Naive thymus-derived CD4-positive, alpha-beta T cell (primary cell): ENCODE measurements around the gene JAK2. TPM values are rescaled to one million over a fixed set of nuclear protein-coding genes. Genes with fewer than 3 reads are reported as not detected.

Experiments used
- ATAC-seq: fragments of 150-1000 bp; cut with Tn5 transposase; 2 replicates; pipeline ENCODE4 v1.10.0; 2021; ENCODE audit warnings: mild to moderate bottlenecking, moderate library complexity
- CTCF ChIA-PET: fragments of 350-600 bp; sonication (Branson Sonifier 250); formaldehyde crosslinking; loops from one replicate; lab custom pipeline; 2021; ENCODE audit warnings: antibody characterized with exemption; lab: Charles Lee
- POLR2A ChIA-PET: fragments of 350-600 bp; sonication (Branson Sonifier 250); formaldehyde crosslinking; loops from one replicate; lab custom pipeline; 2021; ENCODE audit warnings: antibody characterized with exemption, inconsistent platforms; lab: Charles Lee
- DNase-seq, 9 donors: peaks; one replicate each; pipeline versions ENCODE4 v3.0.0 to v3.0.0-alpha.2; 2020 to 2022; ENCODE audit warnings: mixed read lengths in 1 of 9
- H3K27ac ChIP-seq: one replicate; pipeline ENCODE4 v1.7.0; 2013; ENCODE audit warnings: mild to moderate bottlenecking, low read depth, low read length, moderate library complexity
- H3K27me3 ChIP-seq, 2 donors: one replicate each; pipeline ENCODE4 v1.7.0; 2013; ENCODE audit warnings: low read length in 2 of 2, mild to moderate bottlenecking in 2 of 2, moderate library complexity in 2 of 2; ENCODE audit not compliant: control insufficient read depth in 2 of 2, insufficient read depth in 2 of 2
- H3K36me3 ChIP-seq, 3 experiments: 1 replicate in 2 of 3; 2 replicates in 1 of 3; pipeline ENCODE4 v1.7.0; 2013; ENCODE audit warnings: low read length in 3 of 3, mild to moderate bottlenecking in 3 of 3, moderate library complexity in 1 of 3; ENCODE audit not compliant: insufficient read depth in 3 of 3, control insufficient read depth in 2 of 3
- H3K4me1 ChIP-seq, 2 donors: one replicate each; pipeline ENCODE4 v1.7.0; 2013; ENCODE audit warnings: low read length in 2 of 2, mild to moderate bottlenecking in 2 of 2, moderate library complexity in 1 of 2; ENCODE audit not compliant: control insufficient read depth in 2 of 2, insufficient read depth in 2 of 2
- H3K4me3 ChIP-seq: 2 replicates; pipeline ENCODE4 v1.7.0; 2013; ENCODE audit warnings: mild to moderate bottlenecking, low read length
- H3K9me3 ChIP-seq, 3 experiments: 1 replicate in 2 of 3; 2 replicates in 1 of 3; pipeline ENCODE4 v1.7.0; 2013; ENCODE audit warnings: low read length in 3 of 3; ENCODE audit not compliant: control insufficient read depth in 2 of 3
- H3K27ac Mint-ChIP-seq, 9 donors: one replicate each; pipeline ENCODE4 v1.8.0; 2020 to 2022; ENCODE audit warnings: mixed read lengths in 9 of 9, mild to moderate bottlenecking in 8 of 9, moderate library complexity in 5 of 9, inconsistent platforms in 2 of 9
- H3K27me3 Mint-ChIP-seq, 5 donors: one replicate each; pipeline ENCODE4 v1.8.0; 2021 to 2022; ENCODE audit warnings: mixed read lengths in 5 of 5, mild to moderate bottlenecking in 1 of 5
- H3K36me3 Mint-ChIP-seq, 5 donors: one replicate each; pipeline ENCODE4 v1.8.0; 2020 to 2022; ENCODE audit warnings: mixed read lengths in 5 of 5, mild to moderate bottlenecking in 3 of 5, inconsistent platforms in 1 of 5
- H3K4me1 Mint-ChIP-seq, 7 donors: one replicate each; pipeline ENCODE4 v1.8.0; 2020 to 2022; ENCODE audit warnings: mixed read lengths in 7 of 7, mild to moderate bottlenecking in 3 of 7, inconsistent platforms in 1 of 7
- H3K4me3 Mint-ChIP-seq, 10 donors: one replicate each; pipeline ENCODE4 v1.8.0; 2020 to 2022; ENCODE audit warnings: mild to moderate bottlenecking in 10 of 10, mixed read lengths in 10 of 10, moderate library complexity in 6 of 10, inconsistent platforms in 2 of 10
- H3K9me3 Mint-ChIP-seq, 11 donors: one replicate each; pipeline ENCODE4 v1.8.0; 2020 to 2022; ENCODE audit warnings: mixed read lengths in 11 of 11, mild to moderate bottlenecking in 4 of 11, inconsistent platforms in 1 of 11, moderate library complexity in 1 of 11
- intact Hi-C, 2 donors: fragments of 100-400 bp; cut with micrococcal nuclease; formaldehyde crosslinking; loops; one replicate each; pipeline ENCODE4 v1.15.1; 2023
- polyA plus RNA-seq, 2 donors: library from polyadenylated mRNA; unstranded; fragments of 300-500 nt; fragmentation: Illumina TruSeq; gene quantifications; one replicate each; pipeline ENCODE4 v1.2.3, GENCODE V29; 2021
- total RNA-seq, 6 experiments: library from RNA in 5 of 6; stranded (reverse) in 5 of 6; gene quantifications; 1 replicate in 5 of 6; 2 replicates in 1 of 6; pipeline ENCODE4 v1.2.3 and lab custom pipeline; 2021 to 2026

The JAK2 gene
- total RNA-seq (10 to 100 TPM; 11.7 to 76.0 (median 17.5) TPM), polyA plus RNA-seq (1 to 10 TPM; 3.5 to 4.1 TPM), total RNA-seq (lab: John Stamatoyannopoulos, UW) (22.3 reads per million, percentile 53 among the genes with 10 or more reads in this experiment)

- DNase-seq (peak; percentile 62 to 85 (median 72)), ATAC-seq (peak; percentile 87)
- Histone ChIP-seq H3K9me3 (no peaks in the 10 kb centered on the region), H3K4me3 (peak within 1 kb of the TSS; percentile 52), H3K27ac (peak within 1 kb of the TSS; percentile 78), H3K4me1 (peaks cover 20 to 32% of the 10 kb centered on the region in 2 donors), H3K36me3 (peaks cover 0 to 4% (median 0%) of the 10 kb centered on the region in 3 experiments), H3K27me3 (no peaks in the 10 kb centered on the region)
- Mint-ChIP-seq H3K27ac (peak within 1 kb of the TSS; percentile 80 to 94 (median 90)), H3K4me3 (peak within 1 kb of the TSS; percentile 83 to 98 (median 94)), H3K27me3 (no peaks in the 10 kb centered on the region), H3K36me3 (peaks cover 0 to 16% (median 0%) of the 10 kb centered on the region in 5 donors), H3K4me1 (peaks cover 20 to 41% (median 26%) of the 10 kb centered on the region in 7 donors), H3K9me3 (no peaks in the 10 kb centered on the region)
- POLR2A ChIA-PET = interaction anchor here (0.7 to 2.6 kb wide), 6 partner anchors 192 to 1458 kb away, joined by 3 to 13 read pairs (median 5); partner anchors contain the start of genes RCL1 and UHRF2
- CTCF ChIA-PET = interaction anchor here (0.8 to 2.1 kb wide), 3 partner anchors 14 to 226 kb away, joined by 3 to 7 read pairs (median 4); no protein-coding TSS in a partner anchor
- intact Hi-C loops = loop anchor here (1.0 to 10.0 kb wide), 23 partner anchors 49 to 1772 kb away; partner anchors contain the start of genes AK3 (in 2 of the 2), CDC37L1 (in 2 of the 2), RCL1 (in 2 of the 2) and RIC1 (in 2 of the 2)
Observed at GRCh38 chr9:4984621-4985385, at the start of gene JAK2. JAK2 (plus strand) TSS chr9:4985272; CDS start chr9:5021988, 36,716 bp downstream.

DNA sequence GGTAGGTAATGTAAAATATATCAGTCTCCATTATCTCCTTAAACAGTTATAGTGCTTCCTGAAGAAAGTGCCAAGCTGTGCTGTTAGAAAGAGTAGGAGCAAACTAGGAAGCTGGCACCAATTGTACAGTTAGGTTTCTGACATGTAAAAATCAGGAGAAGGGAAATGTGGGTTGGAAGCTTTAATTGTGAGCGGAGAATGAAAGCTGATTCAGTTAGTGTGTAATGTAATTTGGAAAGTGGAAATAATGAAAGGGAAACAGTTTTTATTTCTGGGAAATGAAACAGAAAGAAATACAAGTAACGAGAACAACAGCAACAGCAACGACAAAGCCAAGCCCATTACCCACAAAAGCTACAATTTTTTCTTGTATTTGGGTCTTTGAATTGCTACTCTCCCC, 48.8 kb upstream of the JAK2 start:
- Mint-ChIP-seq H3K4me1 (peaks cover 30 to 58% (median 38%) of the 10 kb centered on the region in 7 donors), H3K36me3 (peaks cover 0 to 16% (median 3%) of the 10 kb centered on the region in 5 donors), H3K9me3 (peaks cover 0 to 4% (median 0%) of the 10 kb centered on the region in 11 donors), H3K27ac (peak overlapping the region in 5 of 9 donors; percentile 2 to 91 (median 62)), H3K27me3 (no peaks in the 10 kb centered on the region), H3K4me3 (peak overlapping the region in 8 of 10 donors; percentile 24 to 73 (median 52))
- Histone ChIP-seq H3K9me3 (no peaks in the 10 kb centered on the region), H3K36me3 (no peaks in the 10 kb centered on the region), H3K4me3 (no peak overlapping the region), H3K27ac (no peak overlapping the region), H3K27me3 (no peaks in the 10 kb centered on the region), H3K4me1 (peaks cover 16 to 21% of the 10 kb centered on the region in 2 donors)
- intact Hi-C loops = loop anchor here in 1 of 2 donors (1.0 to 5.0 kb wide), 3 partner anchors 49 to 259 kb away; partner anchors contain the start of genes CDC37L1, JAK2 and RCL1
- ChIA-PET POLR2A (no interaction called here), CTCF (no interaction called here)
- DNase-seq (no peak), ATAC-seq (no peak)

- ChIA-PET CTCF (no interaction called here), POLR2A (no interaction called here)
- intact Hi-C loops = loop anchor here in 1 of 2 donors (1.0 to 5.0 kb wide), 3 partner anchors 48 to 260 kb away; partner anchors contain the start of genes CDC37L1, JAK2 and RCL1
- peaks cover 0 to 16% (median 2%) of the 10 kb centered on the region in 5 donors for H3K36me3 Mint-ChIP-seq
- Histone ChIP-seq H3K4me3 (no peak overlapping the region), H3K27me3 (no peaks in the 10 kb centered on the region), H3K27ac (no peak overlapping the region), H3K4me1 (peaks cover 16 to 21% of the 10 kb centered on the region in 2 donors), H3K9me3 (no peaks in the 10 kb centered on the region), H3K36me3 (no peaks in the 10 kb centered on the region)
- H3K27me3 Mint-ChIP-seq = no peaks in the 10 kb centered on the region
- DNase-seq (no peak), ATAC-seq (no peak)
- H3K4me3 Mint-ChIP-seq = peak overlapping the region in 4 of 10 donors; percentile 4 to 82 (median 28)
- H3K9me3 Mint-ChIP-seq = peaks cover 0 to 3% (median 0%) of the 10 kb centered on the region in 11 donors
- H3K4me1 Mint-ChIP-seq = peaks cover 30 to 58% (median 38%) of the 10 kb centered on the region in 7 donors
- H3K27ac Mint-ChIP-seq = peak overlapping the region in 4 of 9 donors; percentile 6 to 94 (median 55)
Observed at GRCh38 chr9:4936823-4937222, 48.2 kb upstream of the JAK2 start.

DNA sequence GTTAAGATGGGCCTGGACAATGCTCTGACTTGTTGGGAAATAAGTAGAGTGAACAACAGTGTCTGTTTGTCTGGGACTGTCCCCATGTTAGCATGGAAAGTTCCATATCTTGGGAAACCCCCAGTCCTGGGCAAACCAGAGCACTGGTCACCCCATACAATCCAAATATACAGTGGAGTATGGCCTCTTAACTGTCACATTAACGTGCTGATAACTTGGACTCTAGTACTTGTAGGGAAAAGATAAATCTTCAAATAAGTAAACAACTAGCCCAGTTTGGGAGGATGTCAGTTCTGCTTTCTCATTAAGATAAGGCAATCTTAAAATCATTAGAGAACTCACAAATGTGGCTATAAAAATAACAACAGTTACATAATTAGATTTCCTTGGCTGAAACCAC, 47.6 kb upstream of the JAK2 start:
- peak overlapping the region in 3 of 9 donors; percentile 6 to 94 (median 84) for H3K27ac Mint-ChIP-seq
- H3K4me3 ChIP-seq = no peak overlapping the region
- H3K36me3 ChIP-seq = no peaks in the 10 kb centered on the region
- no peaks in the 10 kb centered on the region for H3K27me3 Mint-ChIP-seq
- H3K27me3 ChIP-seq = no peaks in the 10 kb centered on the region
- ATAC-seq = peak; percentile 13
- H3K4me1 ChIP-seq = peaks cover 16 to 21% of the 10 kb centered on the region in 2 donors
- DNase-seq = peak in 1 of 9 donors; percentile 29
- peaks cover 0 to 14% (median 0%) of the 10 kb centered on the region in 5 donors for H3K36me3 Mint-ChIP-seq
- no peak overlapping the region for H3K27ac ChIP-seq
- CTCF ChIA-PET = no interaction called here
- intact Hi-C loops = loop anchor here in 1 of 2 donors (2.0 to 5.0 kb wide), 2 partner anchors 145 to 260 kb away; partner anchors contain the start of genes CDC37L1 and RCL1
- peak overlapping the region in 1 of 10 donors; percentile 82 for H3K4me3 Mint-ChIP-seq
- POLR2A ChIA-PET = no interaction called here
- H3K4me1 Mint-ChIP-seq = peaks cover 30 to 59% (median 38%) of the 10 kb centered on the region in 7 donors
- no peaks in the 10 kb centered on the region for H3K9me3 ChIP-seq
- H3K9me3 Mint-ChIP-seq = peaks cover 0 to 3% (median 0%) of the 10 kb centered on the region in 11 donors

- DNase-seq (no peak), ATAC-seq (no peak)
- Mint-ChIP-seq H3K4me1 (peaks cover 30 to 62% (median 38%) of the 10 kb centered on the region in 7 donors), H3K9me3 (no peaks in the 10 kb centered on the region), H3K27me3 (no peaks in the 10 kb centered on the region), H3K27ac (peak overlapping the region in 3 of 9 donors; percentile 22 to 80 (median 75)), H3K4me3 (peak overlapping the region in 6 of 10 donors; percentile 2 to 56 (median 27)), H3K36me3 (peaks cover 0 to 5% (median 0%) of the 10 kb centered on the region in 5 donors)
- H3K4me1 ChIP-seq = peaks cover 16 to 21% of the 10 kb centered on the region in 2 donors
- no peaks in the 10 kb centered on the region for H3K36me3 ChIP-seq
- H3K9me3 ChIP-seq = no peaks in the 10 kb centered on the region
- no peaks in the 10 kb centered on the region for H3K27me3 ChIP-seq
- ChIA-PET POLR2A (interaction anchor here (0.7 kb wide), 1 partner anchor 500 kb away, joined by 3 read pairs; no protein-coding TSS in a partner anchor), CTCF (interaction anchor here (0.8 kb wide), 1 partner anchor 48 kb away, joined by 3 read pairs; no protein-coding TSS in a partner anchor)
- H3K27ac ChIP-seq = no peak overlapping the region
- intact Hi-C loops = loop anchor here in 1 of 2 donors (5.0 kb wide), 1 partner anchor 261 kb away; the partner anchor contains the start of gene CDC37L1
- H3K4me3 ChIP-seq = no peak overlapping the region
Observed at GRCh38 chr9:4938496-4938895, 46.6 kb upstream of the JAK2 start.

GRCh38 chr9:4939118-4939561, 45.9 kb upstream of the JAK2 start:
- no peak overlapping the region for H3K27ac ChIP-seq
- H3K27me3 Mint-ChIP-seq = no peaks in the 10 kb centered on the region
- H3K4me3 ChIP-seq = no peak overlapping the region
- H3K9me3 Mint-ChIP-seq = no peaks in the 10 kb centered on the region
- intact Hi-C loops = loop anchor here in 1 of 2 donors (1.0 to 5.0 kb wide), 2 partner anchors 32 to 262 kb away; partner anchors contain the start of gene CDC37L1
- H3K9me3 ChIP-seq = no peaks in the 10 kb centered on the region
- ChIA-PET CTCF (no interaction called here), POLR2A (no interaction called here)
- ATAC-seq = peak; percentile 88
- peaks cover 0 to 5% (median 0%) of the 10 kb centered on the region in 5 donors for H3K36me3 Mint-ChIP-seq
- H3K4me1 ChIP-seq = peaks cover 16 to 21% of the 10 kb centered on the region in 2 donors
- peak overlapping the region in 7 of 10 donors; percentile 2 to 56 (median 29) for H3K4me3 Mint-ChIP-seq
- H3K27ac Mint-ChIP-seq = peak overlapping the region in 4 of 9 donors; percentile 7 to 80 (median 24)
- peaks cover 30 to 66% (median 38%) of the 10 kb centered on the region in 7 donors for H3K4me1 Mint-ChIP-seq
- H3K36me3 ChIP-seq = no peaks in the 10 kb centered on the region
- peak in 2 of 9 donors; percentile 2 to 24 for DNase-seq
- no peaks in the 10 kb centered on the region for H3K27me3 ChIP-seq
